CD4-positive, alpha-beta memory T cell (primary cell): ENCODE results near the gene HAO2. TPM values are rescaled to one million over a fixed set of nuclear protein-coding genes. Genes with fewer than 3 reads are reported as not detected.

Experiments
- polyA plus RNA-seq, 2 donors: library from polyadenylated mRNA; unstranded; fragments of 300-500 nt; fragmentation: Illumina TruSeq; gene quantifications; one replicate each; pipeline ENCODE4 v1.2.3, GENCODE V29; 2021
- total RNA-seq, 2 experiments: library from RNA; stranded (reverse); gene quantifications; one replicate each; pipeline ENCODE4 v1.2.3, GENCODE V29; 2021

Gene HAO2
- total and polyA plus RNA-seq, 4 experiments from 2014 or later, result not detected

Other genes with a start within 250 kb of the HAO2 start
- 1 to 10 TPM; 6.9 to 9.5 TPM for gene WARS2, start 228.1 kb upstream of the HAO2 start, total RNA-seq
- gene WARS2, start 228.1 kb upstream of the HAO2 start, polyA plus RNA-seq, result 10 to 100 TPM; 11.4 to 12.4 TPM
- gene HSD3B2, start 46.4 kb downstream of the HAO2 start, total RNA-seq, result not detected
- gene HSD3B2, start 46.4 kb downstream of the HAO2 start, polyA plus RNA-seq, result not detected
- not detected for gene HSD3B1, start 138.4 kb downstream of the HAO2 start, total RNA-seq
- gene HSD3B1, start 138.4 kb downstream of the HAO2 start, polyA plus RNA-seq, result not detected